DND-41 (cell line): ENCODE data around the gene CD200.

ENCODE experiments used
- EZH2 ChIP-seq: IDR thresholded peaks from 3 replicates; pipeline ENCODE4 v1.6.1; 2012; ENCODE audit warnings: borderline replicate concordance, low read depth, mild to moderate bottlenecking, moderate library complexity, low read length, inconsistent platforms; ENCODE audit not compliant: severe bottlenecking
- TF ChIP-seq, protein P1 (sequence below): IDR thresholded peaks from 2 replicates; pipeline ENCODE4 v1.5.1; 2012; ENCODE audit warnings: borderline replicate concordance, low read length, moderate library complexity, mild to moderate bottlenecking; ENCODE audit not compliant: poor library complexity, severe bottlenecking; ENCODE audit errors: extremely low read depth

DNA sequence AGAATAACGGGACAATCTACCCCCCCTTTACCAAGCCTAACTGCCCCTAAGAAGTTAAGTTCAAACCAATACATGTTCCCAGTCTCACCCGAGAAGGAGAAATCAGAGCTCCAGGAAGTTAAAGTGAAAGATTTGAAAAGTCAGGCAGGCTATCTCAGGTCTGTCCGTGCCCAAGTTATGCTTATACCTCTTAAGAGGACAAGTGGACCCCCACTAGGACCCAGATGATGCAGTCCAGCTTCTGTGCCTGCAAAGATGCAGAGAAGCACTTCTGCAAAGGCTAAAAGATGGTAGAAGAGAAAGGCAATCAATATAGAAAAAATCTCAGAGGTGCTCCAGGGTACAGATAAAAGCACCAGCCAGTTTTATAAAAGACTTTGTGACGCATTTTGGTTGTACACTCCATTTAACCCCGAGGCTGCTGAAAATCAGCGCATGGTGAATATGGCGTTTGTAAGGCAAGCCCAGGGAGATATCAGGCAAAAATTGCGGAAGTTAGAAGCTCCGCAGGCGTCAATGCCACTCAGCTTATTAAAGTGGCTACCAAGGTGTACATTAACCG is 29.1 kb upstream of the CD200 start:
- TF ChIP-seq, protein P1, sequence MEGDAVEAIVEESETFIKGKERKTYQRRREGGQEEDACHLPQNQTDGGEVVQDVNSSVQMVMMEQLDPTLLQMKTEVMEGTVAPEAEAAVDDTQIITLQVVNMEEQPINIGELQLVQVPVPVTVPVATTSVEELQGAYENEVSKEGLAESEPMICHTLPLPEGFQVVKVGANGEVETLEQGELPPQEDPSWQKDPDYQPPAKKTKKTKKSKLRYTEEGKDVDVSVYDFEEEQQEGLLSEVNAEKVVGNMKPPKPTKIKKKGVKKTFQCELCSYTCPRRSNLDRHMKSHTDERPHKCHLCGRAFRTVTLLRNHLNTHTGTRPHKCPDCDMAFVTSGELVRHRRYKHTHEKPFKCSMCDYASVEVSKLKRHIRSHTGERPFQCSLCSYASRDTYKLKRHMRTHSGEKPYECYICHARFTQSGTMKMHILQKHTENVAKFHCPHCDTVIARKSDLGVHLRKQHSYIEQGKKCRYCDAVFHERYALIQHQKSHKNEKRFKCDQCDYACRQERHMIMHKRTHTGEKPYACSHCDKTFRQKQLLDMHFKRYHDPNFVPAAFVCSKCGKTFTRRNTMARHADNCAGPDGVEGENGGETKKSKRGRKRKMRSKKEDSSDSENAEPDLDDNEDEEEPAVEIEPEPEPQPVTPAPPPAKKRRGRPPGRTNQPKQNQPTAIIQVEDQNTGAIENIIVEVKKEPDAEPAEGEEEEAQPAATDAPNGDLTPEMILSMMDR: no peak
- no peak for TF ChIP-seq EZH2
